ENCODE results near the gene SCAF4. TPM values are rescaled to one million over a fixed set of nuclear protein-coding genes. Genes with fewer than 3 reads are reported as not detected.
"Not testable (repeated sequence)": the region's sequence is repeated elsewhere in the genome, so short reads cannot be mapped to it uniquely, and the experiment has no call there.

SCAF4 gene
- total and polyA plus RNA-seq, 5 donors, result 9.7 to 22.1 (median 18.8) TPM

DNA sequence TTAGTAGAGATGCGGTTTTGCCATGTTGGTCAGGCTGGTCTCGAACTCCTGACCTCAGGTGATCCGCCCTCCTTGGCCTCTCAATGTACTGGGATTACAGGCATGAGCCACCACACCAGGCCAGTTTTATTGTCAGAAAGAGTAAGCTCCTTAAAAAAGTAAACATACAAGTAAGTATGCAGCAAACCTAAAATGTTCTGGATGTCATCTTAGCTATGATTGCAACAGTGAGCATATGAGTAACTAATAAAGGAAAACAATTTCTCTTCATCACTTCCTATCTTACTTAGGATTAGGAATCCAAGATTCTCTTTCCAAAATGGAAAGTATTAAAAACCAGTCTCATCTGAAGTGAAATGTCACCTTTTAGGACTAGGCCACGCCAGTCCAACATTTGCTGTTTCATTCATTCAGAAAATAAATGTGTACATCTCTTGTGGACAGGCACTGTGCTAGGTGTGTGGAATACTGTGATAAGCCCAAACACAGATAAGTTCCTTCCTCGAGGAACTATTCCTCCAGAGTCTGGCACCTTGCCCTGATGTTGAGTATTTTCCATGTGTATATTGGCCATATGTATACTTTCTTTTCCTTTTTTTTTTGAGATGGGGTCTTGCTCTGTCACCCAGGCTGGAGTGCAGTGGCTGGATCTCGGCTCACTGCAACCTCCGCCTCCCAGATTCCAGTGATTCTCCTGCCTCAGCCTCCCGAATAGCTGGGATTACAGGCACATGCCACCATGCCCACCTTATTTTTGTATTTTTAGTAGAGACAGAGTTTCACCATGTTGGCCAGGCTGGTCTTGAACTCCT is 5.9 kb upstream of the SCAF4 start:
- H3K9me3 ChIP-seq (ENCODE audit: control insufficient read depth, low read length); H3K4me1 ChIP-seq (ENCODE audit: control insufficient read depth, insufficient read depth, low read length); DNase-seq; H3K27me3 ChIP-seq (ENCODE audit: control insufficient read depth, insufficient read depth); ATAC-seq; intact Hi-C loops (cut with DNase I); H3K4me3 ChIP-seq (ENCODE audit: low read length); H3K27ac ChIP-seq (ENCODE audit: low read length): not testable (repeated sequence)
- 86% methylated on average over 8 of the region's 8 CpGs for WGBS

- Histone ChIP-seq H3K4me3 (ENCODE audit: low read length) (no peak overlapping the region), H3K27me3 (ENCODE audit: control insufficient read depth, insufficient read depth) (no peaks in the 10 kb centered on the region), H3K4me1 (ENCODE audit: control insufficient read depth, insufficient read depth, low read length) (peaks cover 3% of the 10 kb centered on the region), H3K9me3 (ENCODE audit: control insufficient read depth, low read length) (no peaks in the 10 kb centered on the region), H3K27ac (ENCODE audit: low read length) (no peak overlapping the region)
- 85% methylated on average over 4 of the region's 4 CpGs for WGBS
- ATAC-seq, result no peak
- intact Hi-C loops (cut with DNase I), result no loop called here
- no peak for DNase-seq
Measured at GRCh38 chr21:31735511-31735992, 3.6 kb upstream of the SCAF4 start.

DNA sequence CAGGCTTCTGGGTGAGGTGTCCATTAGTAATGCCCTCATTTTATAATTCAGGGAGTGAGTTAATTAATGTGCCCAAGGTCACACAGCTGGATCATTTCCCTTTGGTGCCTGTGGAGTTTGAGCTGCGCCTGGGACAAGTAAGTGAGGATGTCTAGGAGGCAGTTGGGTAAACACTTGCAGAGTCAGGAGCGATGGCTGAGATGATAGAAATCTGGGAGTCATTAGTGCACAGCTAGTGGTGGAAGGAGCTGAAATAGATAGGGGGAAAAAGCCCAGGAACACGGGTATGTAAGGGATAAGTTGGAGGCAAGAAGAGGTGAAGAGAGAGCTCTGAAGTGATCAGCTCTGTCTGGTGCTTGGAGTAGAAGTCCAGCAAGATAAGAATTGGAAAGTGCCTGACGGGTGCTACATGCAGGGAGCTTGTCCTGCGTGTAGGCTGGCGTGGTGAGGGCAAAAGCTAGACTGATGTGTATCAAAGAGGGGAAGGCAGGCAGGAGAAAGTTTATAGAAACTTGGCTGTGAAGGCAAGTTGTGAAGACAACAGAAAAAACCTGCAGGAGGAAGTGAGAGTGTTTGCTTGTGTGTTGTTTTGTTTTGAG is 1.7 kb upstream of the SCAF4 start:
- no peaks in the 10 kb centered on the region for H3K27me3 ChIP-seq (ENCODE audit: control insufficient read depth, insufficient read depth)
- intact Hi-C loops (cut with DNase I), result no loop called here
- no peak overlapping the region for H3K4me3 ChIP-seq (ENCODE audit: low read length)
- no peak for ATAC-seq
- WGBS, result 56% methylated on average over 6 of the region's 6 CpGs
- DNase-seq, result no peak
- peak overlapping the region; percentile 17 for H3K27ac ChIP-seq (ENCODE audit: low read length)
- no peaks in the 10 kb centered on the region for H3K9me3 ChIP-seq (ENCODE audit: control insufficient read depth, low read length)
- H3K4me1 ChIP-seq (ENCODE audit: control insufficient read depth, insufficient read depth, low read length), result peaks cover 6% of the 10 kb centered on the region

GRCh38 chr21:31732597-31733550 is 956 bp upstream of the SCAF4 start:
- intact Hi-C loops (cut with DNase I), result no loop called here
- no peaks in the 10 kb centered on the region for H3K27me3 ChIP-seq (ENCODE audit: control insufficient read depth, insufficient read depth)
- DNase-seq (no peak), ATAC-seq (peak in 1 of 2 donors; percentile 1)
- H3K9me3 ChIP-seq (ENCODE audit: control insufficient read depth, low read length), result no peaks in the 10 kb centered on the region
- H3K4me1 ChIP-seq (ENCODE audit: control insufficient read depth, insufficient read depth, low read length), result peaks cover 6% of the 10 kb centered on the region
- H3K27ac ChIP-seq (ENCODE audit: low read length), result peak overlapping the region; percentile 96
- H3K4me3 ChIP-seq (ENCODE audit: low read length), result peak overlapping the region; percentile 96
- WGBS, result 30% methylated on average over 20 of the region's 20 CpGs

- intact Hi-C loops (cut with DNase I), result no loop called here
- Histone ChIP-seq H3K4me1 (ENCODE audit: control insufficient read depth, insufficient read depth, low read length) (peaks cover 6% of the 10 kb centered on the region), H3K27me3 (ENCODE audit: control insufficient read depth, insufficient read depth) (no peaks in the 10 kb centered on the region), H3K9me3 (ENCODE audit: control insufficient read depth, low read length) (no peaks in the 10 kb centered on the region), H3K27ac (ENCODE audit: low read length) (peak overlapping the region; percentile 97), H3K4me3 (ENCODE audit: low read length) (peak overlapping the region; percentile 96)
- ATAC-seq, result peak; percentile 10 to 64
- under 1% methylated on average over 86 of the region's 86 CpGs for WGBS
- peak; percentile 52 to 82 (median 77) for DNase-seq
Measured at GRCh38 chr21:31731056-31731856, 662 bp downstream of the SCAF4 start.

DNA sequence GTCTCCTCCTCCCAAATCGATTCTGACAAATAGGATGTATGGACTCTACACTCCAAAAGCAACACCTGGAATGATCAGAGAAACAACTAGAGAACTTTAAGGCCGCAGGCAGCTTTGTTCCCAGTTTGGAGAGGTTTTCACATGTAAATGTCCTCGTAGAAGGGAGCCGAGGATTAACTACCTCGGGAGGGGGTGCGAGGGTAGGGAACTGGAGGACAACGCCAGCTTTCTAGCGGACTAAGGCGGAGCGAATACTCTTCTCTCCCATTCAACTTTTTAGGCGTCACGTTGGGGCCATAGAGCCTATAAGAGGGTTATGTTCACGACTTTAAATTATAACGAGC is 1.2 kb downstream of the SCAF4 start:
- H3K27ac ChIP-seq (ENCODE audit: low read length), result no peak overlapping the region
- ATAC-seq (peak in 1 of 2 donors; percentile 4), DNase-seq (no peak)
- no peaks in the 10 kb centered on the region for H3K9me3 ChIP-seq (ENCODE audit: control insufficient read depth, low read length)
- H3K4me1 ChIP-seq (ENCODE audit: control insufficient read depth, insufficient read depth, low read length), result peaks cover 6% of the 10 kb centered on the region
- intact Hi-C loops (cut with DNase I), result no loop called here
- under 1% methylated on average over 14 of the region's 14 CpGs for WGBS
- H3K4me3 ChIP-seq (ENCODE audit: low read length), result peak overlapping the region; percentile 96
- no peaks in the 10 kb centered on the region for H3K27me3 ChIP-seq (ENCODE audit: control insufficient read depth, insufficient read depth)

DNA sequence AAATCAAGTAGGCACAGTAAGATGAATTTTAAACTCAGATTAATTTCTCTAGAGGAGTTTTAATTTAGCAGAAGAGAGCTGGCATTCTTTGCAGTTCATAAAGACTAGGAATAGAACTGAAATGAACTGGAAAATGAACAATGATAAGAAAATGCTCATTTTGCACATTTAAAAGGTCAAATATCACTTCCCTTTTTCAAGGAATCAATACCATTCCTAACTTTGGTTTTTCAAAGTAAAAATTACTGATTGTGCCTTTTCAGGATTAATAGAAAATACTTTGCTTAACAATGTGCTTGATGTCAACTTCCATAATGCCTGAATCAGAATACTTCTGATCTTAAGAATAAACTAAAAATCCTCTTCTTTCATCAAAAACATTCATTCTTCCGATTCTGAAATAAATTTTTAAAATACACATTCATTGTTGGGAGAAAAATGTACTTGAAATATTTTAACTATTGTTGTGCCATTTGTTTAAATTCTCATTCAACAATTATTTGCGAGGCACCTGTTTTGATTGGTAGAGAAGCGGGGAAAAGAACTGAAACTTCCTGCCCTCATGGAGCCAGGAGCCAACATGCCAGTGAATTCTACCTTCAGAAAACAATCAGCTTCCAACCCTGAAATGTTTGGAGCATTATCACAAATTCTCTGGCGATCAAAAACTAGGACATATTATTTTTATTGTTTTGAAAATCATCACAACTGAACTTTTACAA is 2.1 kb downstream of the SCAF4 start:
- Histone ChIP-seq H3K9me3 (ENCODE audit: control insufficient read depth, low read length) (no peaks in the 10 kb centered on the region), H3K27me3 (ENCODE audit: control insufficient read depth, insufficient read depth) (no peaks in the 10 kb centered on the region), H3K4me3 (ENCODE audit: low read length) (peak overlapping the region; percentile 96), H3K4me1 (ENCODE audit: control insufficient read depth, insufficient read depth, low read length) (peaks cover 6% of the 10 kb centered on the region), H3K27ac (ENCODE audit: low read length) (no peak overlapping the region)
- WGBS, result 55% methylated on average over 4 of the region's 4 CpGs
- intact Hi-C loops (cut with DNase I), result no loop called here
- DNase-seq (no peak), ATAC-seq (no peak)

GRCh38 chr21:31728952-31729351 is 3.0 kb downstream of the SCAF4 start:
- WGBS, result 70% methylated on average over 3 of the region's 3 CpGs
- Histone ChIP-seq H3K4me3 (ENCODE audit: low read length) (no peak overlapping the region), H3K27me3 (ENCODE audit: control insufficient read depth, insufficient read depth) (no peaks in the 10 kb centered on the region)

DNA sequence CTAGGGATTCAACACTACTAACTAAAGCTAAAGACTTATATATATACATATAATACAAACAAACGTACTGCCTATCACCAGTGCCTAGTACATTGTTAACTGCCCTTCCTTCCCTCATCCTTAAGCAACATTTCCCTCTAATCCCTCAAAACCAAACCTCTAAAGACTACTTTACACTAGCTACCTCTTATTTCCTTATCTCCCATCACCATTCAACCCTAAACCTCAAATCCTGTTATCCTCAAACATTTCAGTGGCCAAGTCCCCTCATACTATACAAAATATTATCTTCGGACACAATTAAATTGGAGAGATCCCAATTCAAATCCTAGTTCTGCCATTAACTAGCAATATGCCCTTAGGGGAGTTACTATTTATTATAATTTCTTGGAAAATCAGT is 3.7 kb downstream of the SCAF4 start:
- no peak for ATAC-seq
- 82% methylated on average over 2 of the region's 2 CpGs for WGBS
- Histone ChIP-seq H3K4me1 (ENCODE audit: control insufficient read depth, insufficient read depth, low read length) (peaks cover 6% of the 10 kb centered on the region), H3K27ac (ENCODE audit: low read length) (no peak overlapping the region), H3K9me3 (ENCODE audit: control insufficient read depth, low read length) (no peaks in the 10 kb centered on the region), H3K27me3 (ENCODE audit: control insufficient read depth, insufficient read depth) (no peaks in the 10 kb centered on the region), H3K4me3 (ENCODE audit: low read length) (no peak overlapping the region)
- intact Hi-C loops (cut with DNase I), result no loop called here
- DNase-seq, result no peak

More at GRCh38 chr21:31728952-31729351, 3.0 kb downstream of the SCAF4 start:
- no peak for ATAC-seq
- Histone ChIP-seq H3K4me1 (ENCODE audit: control insufficient read depth, insufficient read depth, low read length) (peaks cover 6% of the 10 kb centered on the region), H3K9me3 (ENCODE audit: control insufficient read depth, low read length) (no peaks in the 10 kb centered on the region), H3K27ac (ENCODE audit: low read length) (no peak overlapping the region)
- no peak for DNase-seq
- intact Hi-C loops (cut with DNase I), result no loop called here

DNA sequence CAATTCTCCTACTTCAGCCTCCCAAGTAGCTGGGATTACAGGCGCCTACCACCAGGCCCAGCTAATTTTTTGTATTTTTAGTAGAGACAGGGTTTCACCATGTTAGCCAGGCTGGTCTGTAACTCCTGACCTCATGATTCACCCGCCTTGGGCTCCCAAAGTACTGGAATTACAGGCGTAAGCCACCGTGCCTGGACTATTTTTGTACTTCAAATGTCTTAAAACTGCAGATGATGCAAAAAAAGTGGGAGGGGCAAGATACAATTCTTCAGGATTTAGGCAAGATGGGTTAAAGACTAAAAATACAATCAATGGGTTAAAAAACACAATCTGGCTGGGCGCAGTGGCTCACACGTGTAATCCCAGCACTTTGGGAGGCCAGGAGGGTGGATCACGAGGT is 4.7 kb downstream of the SCAF4 start:
- Histone ChIP-seq H3K4me1 (ENCODE audit: control insufficient read depth, insufficient read depth, low read length) (peaks cover 3% of the 10 kb centered on the region), H3K27me3 (ENCODE audit: control insufficient read depth, insufficient read depth) (no peaks in the 10 kb centered on the region), H3K4me3 (ENCODE audit: low read length) (no peak overlapping the region), H3K27ac (ENCODE audit: low read length) (no peak overlapping the region), H3K9me3 (ENCODE audit: control insufficient read depth, low read length) (no peaks in the 10 kb centered on the region)
- DNase-seq, result no peak
- 76% methylated on average over 7 of the region's 7 CpGs for WGBS
- intact Hi-C loops (cut with DNase I), result no loop called here
- no peak for ATAC-seq

All from right cardiac atrium (tissue), 5 donors.